Activated naive CD4-positive, alpha-beta T cell treated with anti-CD3 and anti-CD28 coated beads for 36 hours (primary cell): Measurements from ENCODE around the gene RHBDD1. TPM values are rescaled to one million over a fixed set of nuclear protein-coding genes. Genes with fewer than 3 reads are reported as not detected.
"Not testable (repeated sequence)": the region's sequence is repeated elsewhere in the genome, so short reads cannot be mapped to it uniquely, and the experiment has no call there.

Experiments used
- CTCF ChIA-PET: fragments of 350-600 bp; sonication (Branson Sonifier 250); formaldehyde crosslinking; loops from one replicate; lab custom pipeline; 2021; ENCODE audit warnings: antibody characterized with exemption; lab: Charles Lee
- DNase-seq: peaks from one replicate; pipeline ENCODE4 v3.0.0-alpha.2; 2020
- H3K27ac Mint-ChIP-seq: one replicate; pipeline ENCODE4 v1.8.0; 2021; ENCODE audit warnings: mild to moderate bottlenecking, mixed read lengths
- H3K27me3 Mint-ChIP-seq: one replicate; pipeline ENCODE4 v1.8.0; 2021; ENCODE audit warnings: low read depth, mixed read lengths
- H3K36me3 Mint-ChIP-seq: one replicate; pipeline ENCODE4 v1.8.0; 2021; ENCODE audit warnings: low read depth, mixed read lengths
- H3K4me1 Mint-ChIP-seq: one replicate; pipeline ENCODE4 v1.8.0; 2021; ENCODE audit warnings: low read depth, mixed read lengths
- H3K4me3 Mint-ChIP-seq: one replicate; pipeline ENCODE4 v1.8.0; 2021; ENCODE audit warnings: mild to moderate bottlenecking, moderate library complexity, mixed read lengths
- H3K9me3 Mint-ChIP-seq: one replicate; pipeline ENCODE4 v1.8.0; 2021; ENCODE audit warnings: mixed read lengths
- intact Hi-C: fragments of 100-400 bp; cut with micrococcal nuclease; formaldehyde crosslinking; loops from one replicate; pipeline ENCODE4 v1.15.1; 2023
- total RNA-seq, 2 experiments: library from RNA; stranded (reverse); gene quantifications; one replicate each; pipeline ENCODE4 v1.2.3, GENCODE V29; 2021

The RHBDD1 gene
- total RNA-seq, 2 experiments from 2014 or later = 42.6 to 43.3 TPM

- peak overlapping the region; percentile 98 for H3K27ac Mint-ChIP-seq
- intact Hi-C loops = loop anchor here (1.0 to 5.0 kb wide), 7 partner anchors 35 to 1908 kb away; partner anchors contain the start of gene DOCK10
- peak overlapping the region; percentile 92 for H3K4me3 Mint-ChIP-seq
- CTCF ChIA-PET = interaction anchor here (1.3 kb wide), 1 partner anchor 33 kb away, joined by 12 read pairs; no protein-coding TSS in a partner anchor
- peaks cover 33% of the 10 kb centered on the region for H3K36me3 Mint-ChIP-seq
- peaks cover 1% of the 10 kb centered on the region for H3K9me3 Mint-ChIP-seq
- no peaks in the 10 kb centered on the region for H3K27me3 Mint-ChIP-seq
- peaks cover 53% of the 10 kb centered on the region for H3K4me1 Mint-ChIP-seq
- peak; percentile 34 for DNase-seq
These were observed 446 bp upstream of the RHBDD1 start for GRCh38 chr2:226835420-226835795.

DNA sequence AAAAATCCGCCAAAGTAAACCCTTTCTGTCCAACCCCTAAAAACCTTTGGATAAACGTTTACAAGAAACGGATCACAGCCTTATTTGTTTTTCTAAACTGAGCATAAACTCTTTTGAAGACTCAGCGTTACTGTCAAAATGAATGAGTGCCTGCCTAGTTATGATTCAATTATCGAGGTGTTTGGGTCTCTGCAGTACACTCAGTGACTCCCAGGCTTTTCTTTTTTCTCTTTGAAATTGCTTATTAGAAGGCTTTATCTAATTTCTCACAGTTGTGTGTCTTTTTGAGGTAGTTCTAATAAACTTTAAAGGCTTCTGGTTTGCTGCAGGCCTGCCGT, 663 bp downstream of the RHBDD1 start:
- Mint-ChIP-seq H3K36me3 (peaks cover 28% of the 10 kb centered on the region), H3K4me3 (peak overlapping the region; percentile 92), H3K9me3 (peaks cover 1% of the 10 kb centered on the region), H3K27ac (peak overlapping the region; percentile 98), H3K27me3 (no peaks in the 10 kb centered on the region), H3K4me1 (peaks cover 57% of the 10 kb centered on the region)
- intact Hi-C loops = loop anchor here (1.0 to 5.0 kb wide), 11 partner anchors 37 to 1909 kb away; partner anchors contain the start of genes DOCK10 and MFF
- CTCF ChIA-PET = no interaction called here
- DNase-seq = no peak

GRCh38 chr2:226837334-226837733, 1.5 kb downstream of the RHBDD1 start:
- CTCF ChIA-PET = interaction anchor here (1.0 to 1.1 kb wide), 2 partner anchors 34 to 187 kb away, joined by 3 to 4 read pairs; no protein-coding TSS in a partner anchor
- Mint-ChIP-seq H3K4me3 (peak overlapping the region; percentile 92), H3K27me3 (no peaks in the 10 kb centered on the region), H3K27ac (peak overlapping the region; percentile 98), H3K4me1 (peaks cover 59% of the 10 kb centered on the region), H3K9me3 (no peaks in the 10 kb centered on the region), H3K36me3 (peaks cover 30% of the 10 kb centered on the region)
- intact Hi-C loops = loop anchor here (1.0 to 5.0 kb wide), 6 partner anchors 8 to 1910 kb away; partner anchors contain the start of gene DOCK10
- no peak for DNase-seq

- Mint-ChIP-seq H3K4me3 (peak overlapping the region; percentile 92), H3K36me3 (peaks cover 32% of the 10 kb centered on the region), H3K4me1 (peaks cover 61% of the 10 kb centered on the region), H3K27me3 (no peaks in the 10 kb centered on the region), H3K9me3 (no peaks in the 10 kb centered on the region), H3K27ac (peak overlapping the region; percentile 98)
- CTCF ChIA-PET = interaction anchor here (1.0 to 1.1 kb wide), 3 partner anchors 35 to 188 kb away, joined by 3 to 4 read pairs (median 4); no protein-coding TSS in a partner anchor
- intact Hi-C loops = loop anchor here (1.0 to 5.0 kb wide), 6 partner anchors 7 to 1911 kb away; partner anchors contain the start of gene DOCK10
- no peak for DNase-seq
These were observed 2.1 kb downstream of the RHBDD1 start for GRCh38 chr2:226837787-226838603.

GRCh38 chr2:226838722-226839121, 2.9 kb downstream of the RHBDD1 start:
- Mint-ChIP-seq H3K4me3 (peak overlapping the region; percentile 62), H3K4me1 (peaks cover 62% of the 10 kb centered on the region), H3K27me3 (no peaks in the 10 kb centered on the region), H3K9me3 (no peaks in the 10 kb centered on the region), H3K27ac (peak overlapping the region; percentile 98), H3K36me3 (peaks cover 36% of the 10 kb centered on the region)
- intact Hi-C loops = loop anchor here (5.0 kb wide), 4 partner anchors 574 to 1911 kb away; partner anchors contain the start of gene DOCK10
- DNase-seq = no peak
- CTCF ChIA-PET = interaction anchor here (1.1 kb wide), 1 partner anchor 36 kb away, joined by 4 read pairs; no protein-coding TSS in a partner anchor

DNA sequence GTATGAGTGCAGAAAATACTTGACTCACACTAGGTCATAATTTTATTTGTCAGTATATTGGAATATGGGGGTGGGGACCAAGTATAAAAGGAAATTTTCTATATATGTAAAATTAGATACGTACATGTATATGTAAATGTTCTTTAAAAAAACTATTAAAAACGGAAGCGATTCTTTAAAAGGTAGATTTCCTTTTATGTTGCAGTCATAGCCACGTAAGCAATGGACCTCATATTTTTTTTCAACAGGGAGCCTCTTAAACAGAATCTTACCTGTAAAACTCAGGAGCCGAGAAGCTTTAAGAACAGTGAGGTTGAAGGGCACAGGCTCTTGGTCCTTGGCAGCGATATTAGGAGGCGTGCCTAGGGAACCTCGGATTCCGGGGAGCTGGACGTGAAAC, 3.3 kb downstream of the RHBDD1 start:
- Mint-ChIP-seq H3K4me1 (peaks cover 65% of the 10 kb centered on the region), H3K9me3 (no peaks in the 10 kb centered on the region)

GRCh38 chr2:226839951-226840350, 4.1 kb downstream of the RHBDD1 start:
- H3K27me3 Mint-ChIP-seq = no peaks in the 10 kb centered on the region
- peak; percentile 47 for DNase-seq
- intact Hi-C loops = loop anchor here (5.0 kb wide), 4 partner anchors 572 to 1913 kb away; partner anchors contain the start of gene DOCK10
- H3K4me1 Mint-ChIP-seq = peaks cover 67% of the 10 kb centered on the region
- H3K27ac Mint-ChIP-seq = peak overlapping the region; percentile 66
- no peaks in the 10 kb centered on the region for H3K9me3 Mint-ChIP-seq
- no peak overlapping the region for H3K4me3 Mint-ChIP-seq
- CTCF ChIA-PET = interaction anchor here (0.7 kb wide), 1 partner anchor 908 kb away, joined by 3 read pairs; no protein-coding TSS in a partner anchor
- peaks cover 36% of the 10 kb centered on the region for H3K36me3 Mint-ChIP-seq

More for the DNA sequence above, 3.3 kb downstream of the RHBDD1 start:
- Mint-ChIP-seq H3K4me3 (no peak overlapping the region), H3K27me3 (no peaks in the 10 kb centered on the region), H3K27ac (peak overlapping the region; percentile 98), H3K36me3 (peaks cover 38% of the 10 kb centered on the region)
- DNase-seq = no peak
- intact Hi-C loops = loop anchor here (5.0 kb wide), 4 partner anchors 573 to 1912 kb away; partner anchors contain the start of gene DOCK10
- CTCF ChIA-PET = interaction anchor here (1.1 kb wide), 1 partner anchor 36 kb away, joined by 4 read pairs; no protein-coding TSS in a partner anchor

- DNase-seq, intact Hi-C loops, H3K9me3 Mint-ChIP-seq, H3K4me3 Mint-ChIP-seq, H3K27me3 Mint-ChIP-seq, H3K27ac Mint-ChIP-seq, CTCF ChIA-PET: not testable (repeated sequence)
- H3K36me3 Mint-ChIP-seq = peaks cover 33% of the 10 kb centered on the region
- peaks cover 65% of the 10 kb centered on the region for H3K4me1 Mint-ChIP-seq
These were observed 7.1 kb downstream of the RHBDD1 start for GRCh38 chr2:226843001-226843400.

GRCh38 chr2:226845386-226846116, 9.7 kb downstream of the RHBDD1 start:
- CTCF ChIA-PET = interaction anchor here (0.9 kb wide), 1 partner anchor 43 kb away, joined by 8 read pairs; no protein-coding TSS in a partner anchor
- peaks cover 24% of the 10 kb centered on the region for H3K36me3 Mint-ChIP-seq
- peaks cover 46% of the 10 kb centered on the region for H3K4me1 Mint-ChIP-seq
- no peak for DNase-seq
- H3K9me3 Mint-ChIP-seq = no peaks in the 10 kb centered on the region
- no peaks in the 10 kb centered on the region for H3K27me3 Mint-ChIP-seq
- no peak overlapping the region for H3K4me3 Mint-ChIP-seq
- intact Hi-C loops = loop anchor here (1.0 kb wide), 1 partner anchor 8 kb away; no protein-coding TSS in a partner anchor
- no peak overlapping the region for H3K27ac Mint-ChIP-seq

DNA sequence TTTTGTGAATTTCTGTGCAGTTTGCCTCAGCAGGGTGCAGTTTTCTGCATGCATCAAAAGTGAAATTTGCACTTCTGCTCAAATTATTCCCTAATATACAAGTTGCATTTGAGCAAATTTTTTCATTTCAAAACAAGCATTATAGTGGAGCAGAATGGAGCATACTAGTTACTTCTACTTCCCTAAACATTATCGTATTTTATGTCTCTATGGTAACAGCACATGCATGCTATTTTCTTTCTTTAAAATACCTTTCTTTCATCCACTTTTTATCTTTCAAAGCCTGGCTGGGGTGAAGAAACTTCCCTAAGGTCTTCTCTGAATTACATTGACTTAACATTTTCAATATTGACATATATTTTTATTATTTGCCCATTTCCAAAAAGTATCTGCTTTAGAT, 11.2 kb downstream of the RHBDD1 start:
- Mint-ChIP-seq H3K27ac (no peak overlapping the region), H3K4me1 (peaks cover 46% of the 10 kb centered on the region), H3K9me3 (no peaks in the 10 kb centered on the region), H3K27me3 (no peaks in the 10 kb centered on the region), H3K36me3 (peaks cover 23% of the 10 kb centered on the region), H3K4me3 (no peak overlapping the region)
- intact Hi-C loops = no loop called here
- no peak for DNase-seq
- CTCF ChIA-PET = no interaction called here

GRCh38 chr2:226847511-226847910, 11.7 kb downstream of the RHBDD1 start:
- intact Hi-C loops = no loop called here
- no peaks in the 10 kb centered on the region for H3K9me3 Mint-ChIP-seq
- H3K27me3 Mint-ChIP-seq = no peaks in the 10 kb centered on the region
- CTCF ChIA-PET = no interaction called here
- H3K4me1 Mint-ChIP-seq = peaks cover 42% of the 10 kb centered on the region
- no peak overlapping the region for H3K27ac Mint-ChIP-seq
- no peak for DNase-seq
- no peak overlapping the region for H3K4me3 Mint-ChIP-seq
- peaks cover 19% of the 10 kb centered on the region for H3K36me3 Mint-ChIP-seq

- no peaks in the 10 kb centered on the region for H3K9me3 Mint-ChIP-seq
- peaks cover 7% of the 10 kb centered on the region for H3K36me3 Mint-ChIP-seq
- no peak overlapping the region for H3K27ac Mint-ChIP-seq
- peaks cover 25% of the 10 kb centered on the region for H3K4me1 Mint-ChIP-seq
- intact Hi-C loops = no loop called here
- CTCF ChIA-PET = no interaction called here
- no peak overlapping the region for H3K4me3 Mint-ChIP-seq
- H3K27me3 Mint-ChIP-seq = no peaks in the 10 kb centered on the region
- no peak for DNase-seq
These were observed 13.5 kb downstream of the RHBDD1 start for GRCh38 chr2:226849349-226849748.
